ENCODE results near the gene CEP295NL. TPM values are rescaled to one million over a fixed set of nuclear protein-coding genes. Genes with fewer than 3 reads are reported as not detected.

The CEP295NL gene
- total RNA-seq, 1 experiment from 2014 or later = 0.66 TPM

DNA sequence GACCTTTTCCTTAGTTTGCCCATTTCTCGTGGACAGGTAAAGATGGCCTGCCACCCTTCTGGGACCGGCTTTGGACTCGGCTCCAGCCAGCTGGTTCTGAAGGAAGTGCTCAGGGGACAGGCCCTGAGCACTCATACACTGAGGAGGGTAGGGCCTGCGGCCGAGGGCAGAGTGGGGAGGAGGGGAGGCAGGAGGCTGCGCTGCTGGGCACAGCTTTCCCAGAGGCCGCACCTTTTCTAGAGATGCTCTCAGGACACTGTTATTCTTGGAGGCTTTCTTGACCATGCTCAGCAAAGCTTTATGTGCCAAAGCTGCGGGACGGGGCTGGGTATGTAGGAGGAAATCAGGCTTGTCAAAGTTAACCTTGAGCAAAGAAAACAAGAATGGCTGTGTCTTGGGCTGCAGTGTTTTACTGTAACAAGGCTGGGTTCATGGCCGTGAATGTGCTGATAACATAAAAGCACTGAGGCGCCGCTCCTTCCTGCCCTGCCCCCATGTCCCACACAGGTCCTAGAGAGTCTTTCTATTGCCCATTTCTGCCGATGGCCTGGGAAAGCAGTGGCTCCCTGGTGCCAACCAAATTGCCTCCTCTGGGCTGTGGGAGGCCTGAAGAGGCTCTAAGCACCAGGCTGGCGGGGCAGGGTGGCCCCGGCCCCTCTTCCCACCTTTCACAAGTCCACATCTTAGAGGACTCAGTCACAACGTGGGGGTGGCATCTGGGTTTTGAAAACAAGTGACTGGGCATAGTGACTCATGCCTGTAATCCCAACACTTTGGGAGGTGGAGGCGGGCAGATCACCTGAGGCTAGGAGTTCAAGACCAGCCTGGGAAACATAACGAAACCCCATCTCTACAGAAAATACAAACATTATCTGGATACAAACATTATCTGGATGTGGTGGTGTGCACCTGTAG, 44.5 kb upstream of the CEP295NL start:
- Histone ChIP-seq H3K27ac (ENCODE audit: insufficient read length, low read depth, low read length) (no peak overlapping the region), H3K9ac (ENCODE audit: extremely low read depth, insufficient read length, low read length) (no peak overlapping the region), H3K4me1 (ENCODE audit: insufficient read depth, low read length) (no peaks in the 10 kb centered on the region), H4K5ac (ENCODE audit: insufficient read length, low read depth, low read length) (no peak overlapping the region), H2AK5ac (ENCODE audit: insufficient read length, low read length) (no peak overlapping the region), H3K18ac (ENCODE audit: insufficient read length, low read depth, low read length) (no peak overlapping the region), H4K20me1 (ENCODE audit: control insufficient read depth, insufficient read depth, insufficient read length) (no peaks in the 10 kb centered on the region), H3K23me2 (ENCODE audit: insufficient read length, low read depth, low read length, poor library complexity, severe bottlenecking) (no peaks in the 10 kb centered on the region), H3K27me3 (ENCODE audit: insufficient read depth, low read length) (no peaks in the 10 kb centered on the region), H3K23ac (ENCODE audit: insufficient read length, low read depth, low read length) (no peak overlapping the region), H4K8ac (replicated peaks; ENCODE audit: insufficient read length, low read depth, low read length) (no peak overlapping the region), H3K14ac (ENCODE audit: insufficient read depth, low read length) (no peak overlapping the region), H2BK20ac (ENCODE audit: low read depth, low read length, poor library complexity, severe bottlenecking) (no peak overlapping the region), H2AFZ (ENCODE audit: low read length) (no peak overlapping the region), H3K4me2 (ENCODE audit: insufficient read depth, insufficient read length, low read length) (no peak overlapping the region), H2BK15ac (ENCODE audit: low read depth, low read length) (no peak overlapping the region), H2BK12ac (ENCODE audit: insufficient read length, low read depth, low read length) (no peak overlapping the region), H3K9me3 (ENCODE audit: control insufficient read depth, low read depth, low read length) (peaks cover 10% of the 10 kb centered on the region), H2BK120ac (ENCODE audit: low read depth, low read length, poor library complexity, severe bottlenecking) (no peak overlapping the region), H3T11ph (ENCODE audit: low read length) (no peak overlapping the region), H4K91ac (ENCODE audit: insufficient read length, low read depth, low read length) (no peak overlapping the region), H3K4ac (ENCODE audit: low read depth, low read length) (no peak overlapping the region), H3K79me2 (ENCODE audit: insufficient read depth, low read length) (no peaks in the 10 kb centered on the region), H2BK5ac (ENCODE audit: insufficient read length, low read length) (no peak overlapping the region), H3K56ac (ENCODE audit: insufficient read length, low read depth, low read length) (no peak overlapping the region), H3K79me1 (ENCODE audit: insufficient read depth, low read depth, low read length, poor library complexity, severe bottlenecking) (no peaks in the 10 kb centered on the region)
- Mint-ChIP-seq H3K27ac (no peak overlapping the region), H3K27me3 (ENCODE audit: low read depth) (peaks cover 24% of the 10 kb centered on the region), H3K4me1 (peaks cover 2 to 15% of the 10 kb centered on the region in 2 experiments; a peak in 3 of 4 replicates), H3K4me3 (no peak overlapping the region), H3K9me3 (peaks cover 17 to 20% of the 10 kb centered on the region in 2 experiments), H3K36me3 (ENCODE audit: insufficient read depth in 1 of 3, low read depth in 3 of 3) (peaks cover 4 to 17% (median 7%) of the 10 kb centered on the region in 3 experiments; a peak in 6 of 7 replicates)
- no peak for DNase-seq
- WGBS (ENCODE audit: extremely low coverage, insufficient read length, low lambda C conversion rate) = no CpG with 5 or more reads among the region's 18 CpGs
- TF ChIP-seq, protein P1, sequence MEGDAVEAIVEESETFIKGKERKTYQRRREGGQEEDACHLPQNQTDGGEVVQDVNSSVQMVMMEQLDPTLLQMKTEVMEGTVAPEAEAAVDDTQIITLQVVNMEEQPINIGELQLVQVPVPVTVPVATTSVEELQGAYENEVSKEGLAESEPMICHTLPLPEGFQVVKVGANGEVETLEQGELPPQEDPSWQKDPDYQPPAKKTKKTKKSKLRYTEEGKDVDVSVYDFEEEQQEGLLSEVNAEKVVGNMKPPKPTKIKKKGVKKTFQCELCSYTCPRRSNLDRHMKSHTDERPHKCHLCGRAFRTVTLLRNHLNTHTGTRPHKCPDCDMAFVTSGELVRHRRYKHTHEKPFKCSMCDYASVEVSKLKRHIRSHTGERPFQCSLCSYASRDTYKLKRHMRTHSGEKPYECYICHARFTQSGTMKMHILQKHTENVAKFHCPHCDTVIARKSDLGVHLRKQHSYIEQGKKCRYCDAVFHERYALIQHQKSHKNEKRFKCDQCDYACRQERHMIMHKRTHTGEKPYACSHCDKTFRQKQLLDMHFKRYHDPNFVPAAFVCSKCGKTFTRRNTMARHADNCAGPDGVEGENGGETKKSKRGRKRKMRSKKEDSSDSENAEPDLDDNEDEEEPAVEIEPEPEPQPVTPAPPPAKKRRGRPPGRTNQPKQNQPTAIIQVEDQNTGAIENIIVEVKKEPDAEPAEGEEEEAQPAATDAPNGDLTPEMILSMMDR (conservative IDR thresholded peaks at IDR 0.05) = no peak

All from H9 (cell line).